ENCODE measurements around the gene TCP11L2.

GRCh38 chr12:106342397-106343213 lies 40.1 kb downstream of the TCP11L2 start:
- no peak for TF ChIP-seq POLR2A (IDR thresholded peaks at IDR 0.05; ENCODE audit: low read length)
- no peak for TF ChIP-seq GATA1 (IDR thresholded peaks at IDR 0.05; ENCODE audit: low read depth, low read length)
